Gastrocnemius medialis (tissue), 4 donors: ENCODE data around the gene TSNAXIP1. TPM values are rescaled to one million over a fixed set of nuclear protein-coding genes. Genes with fewer than 3 reads are reported as not detected.

Source experiments
- ATAC-seq, 2 donors: fragments of 150-250 bp; one replicate each; pipeline ENCODE4 v1.9.1; 2016
- DNase-seq, 2 donors: peaks; one replicate each; pipeline ENCODE4 v3.0.0-alpha.2; 2019
- H3K27ac ChIP-seq, 4 donors: fragments of 200-600 bp; sonication (generic); 1 replicate in 1 of 4; 2 replicates in 3 of 4; pipeline ENCODE4 v1.5.1; 2016 to 2018; ENCODE audit warnings: mild to moderate bottlenecking in 2 of 4, moderate library complexity in 1 of 4
- H3K27me3 ChIP-seq, 3 donors: fragments of 200-600 bp; sonication (generic) in 2 of 3; 1 replicate in 1 of 3; 2 replicates in 2 of 3; pipeline versions ENCODE4 v1.5.1 to v1.6.0; 2016 to 2019; ENCODE audit warnings: mild to moderate bottlenecking in 1 of 3, moderate library complexity in 1 of 3
- H3K36me3 ChIP-seq, 2 donors: fragments of 200-600 bp; sonication (generic) in 1 of 2; one replicate each; pipeline ENCODE4 v1.5.1; 2017 to 2018
- H3K4me1 ChIP-seq, 2 donors: fragments of 200-600 bp; sonication (generic) in 1 of 2; one replicate each; pipeline ENCODE4 v1.5.1; 2016 to 2017; ENCODE audit warnings: mild to moderate bottlenecking in 2 of 2
- H3K4me3 ChIP-seq, 4 donors: fragments of 200-600 bp; sonication (generic) in 3 of 4; 1 replicate in 1 of 4; 2 replicates in 3 of 4; pipeline ENCODE4 v1.5.1; 2016 to 2019; ENCODE audit warnings: mild to moderate bottlenecking in 2 of 4
- H3K9me3 ChIP-seq, 3 donors: fragments of 200-600 bp; sonication (generic) in 2 of 3; 1 replicate in 1 of 3; 2 replicates in 2 of 3; pipeline ENCODE4 v1.5.1; 2016 to 2019
- POLR2A ChIP-seq, 2 donors: fragments of 450-650 bp; IDR thresholded peaks; one replicate each; pipeline ENCODE4 v1.6.1; 2017; ENCODE audit warnings: antibody characterized with exemption in 2 of 2, mild to moderate bottlenecking in 2 of 2, moderate library complexity in 2 of 2
- in situ Hi-C, 4 donors: fragments of 200-750 bp; cut with MboI; loops; one replicate each; pipeline versions ENCODE4 v1.15.0 to v1.8.0; 2017; ENCODE audit warnings: low sequenced_read_pairs in 4 of 4
- intact Hi-C: fragments of 100-400 bp; cut with DNase I; formaldehyde crosslinking; loops from one replicate; pipeline ENCODE4 v1.15.1; 2023; ENCODE audit warnings: low total_unique reads
- total RNA-seq, 4 donors: library from RNA; depleted of rRNA; stranded (reverse); fragments of >200 nt; gene quantifications; one replicate each; pipeline versions ENCODE4 v1.1.0 to v1.2.3, GENCODE V29; 2016
- TF ChIP-seq, protein P1 (sequence below), 5 experiments: fragments of 450-650 bp in 3 of 5; fragments of 200-600 bp in 2 of 5; sonication (generic) in 2 of 5; IDR thresholded peaks in 4 of 5; conservative IDR thresholded peaks in 1 of 5; 1 replicate in 4 of 5; 2 replicates in 1 of 5; pipeline ENCODE4 v1.5.1; 2016 to 2019; ENCODE audit warnings: antibody characterized with exemption in 5 of 5, mild to moderate bottlenecking in 3 of 5, moderate library complexity in 3 of 5

Gene TSNAXIP1
- total RNA-seq, 4 donors from 2014 or later, result 0.27 to 11.0 (median 0.56) TPM; not detected in 1

DNA sequence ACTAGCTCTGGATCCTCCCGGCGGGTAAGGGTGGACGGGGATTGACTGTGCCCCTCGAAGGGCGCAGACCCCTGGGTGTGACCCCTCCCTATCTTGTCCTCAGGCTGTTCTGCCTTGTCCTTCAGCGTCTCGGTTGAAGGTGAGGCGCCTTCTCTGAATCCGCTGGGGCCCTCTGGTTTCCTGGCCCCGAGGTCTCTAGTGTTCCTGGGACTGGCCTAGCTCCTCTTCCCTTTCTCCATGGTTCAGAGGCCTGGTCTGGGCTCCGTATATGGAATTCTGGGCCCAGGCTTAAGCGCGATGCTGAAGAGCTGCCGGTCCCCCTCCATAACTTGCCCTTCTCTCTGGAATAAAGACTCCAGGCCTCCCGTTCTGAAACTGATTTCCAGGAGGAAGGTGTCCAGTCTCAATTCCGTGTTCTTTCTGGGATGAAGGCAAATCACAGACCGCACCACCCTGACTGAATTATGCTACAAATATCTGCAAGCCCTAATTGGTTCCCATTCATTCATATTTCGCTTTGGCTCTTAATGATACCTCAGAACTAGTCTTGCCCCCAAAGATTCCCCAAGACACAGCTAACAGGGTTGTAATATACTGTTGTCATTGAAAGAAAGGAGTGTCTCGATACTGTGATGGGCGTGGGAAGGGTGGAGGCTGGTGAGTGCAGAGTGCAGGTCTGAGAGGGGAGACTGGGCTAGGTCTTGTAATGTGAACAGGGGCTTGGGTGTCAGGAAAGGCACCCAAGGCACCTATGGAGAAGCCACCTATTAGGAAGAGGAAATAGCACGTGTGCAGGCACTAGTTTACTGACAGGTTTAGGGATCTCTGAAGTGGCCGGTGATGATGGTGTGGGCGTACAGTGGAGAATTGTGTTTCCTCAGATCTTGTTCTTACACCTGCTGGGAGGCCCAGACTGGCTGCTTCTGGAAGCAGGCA lies 67.0 kb downstream of the TSNAXIP1 start:
- Histone ChIP-seq H3K36me3 (peaks cover 0 to 52% of the 10 kb centered on the region in 2 donors), H3K27me3 (no peaks in the 10 kb centered on the region), H3K9me3 (no peaks in the 10 kb centered on the region), H3K4me3 (peak overlapping the region; percentile 71 to 92 (median 84)), H3K4me1 (peaks cover 28 to 31% of the 10 kb centered on the region in 2 donors), H3K27ac (peak overlapping the region; percentile 85 to 94 (median 89))
- TF ChIP-seq POLR2A (IDR thresholded peaks at IDR 0.05), result no peak
- TF ChIP-seq, protein P1, sequence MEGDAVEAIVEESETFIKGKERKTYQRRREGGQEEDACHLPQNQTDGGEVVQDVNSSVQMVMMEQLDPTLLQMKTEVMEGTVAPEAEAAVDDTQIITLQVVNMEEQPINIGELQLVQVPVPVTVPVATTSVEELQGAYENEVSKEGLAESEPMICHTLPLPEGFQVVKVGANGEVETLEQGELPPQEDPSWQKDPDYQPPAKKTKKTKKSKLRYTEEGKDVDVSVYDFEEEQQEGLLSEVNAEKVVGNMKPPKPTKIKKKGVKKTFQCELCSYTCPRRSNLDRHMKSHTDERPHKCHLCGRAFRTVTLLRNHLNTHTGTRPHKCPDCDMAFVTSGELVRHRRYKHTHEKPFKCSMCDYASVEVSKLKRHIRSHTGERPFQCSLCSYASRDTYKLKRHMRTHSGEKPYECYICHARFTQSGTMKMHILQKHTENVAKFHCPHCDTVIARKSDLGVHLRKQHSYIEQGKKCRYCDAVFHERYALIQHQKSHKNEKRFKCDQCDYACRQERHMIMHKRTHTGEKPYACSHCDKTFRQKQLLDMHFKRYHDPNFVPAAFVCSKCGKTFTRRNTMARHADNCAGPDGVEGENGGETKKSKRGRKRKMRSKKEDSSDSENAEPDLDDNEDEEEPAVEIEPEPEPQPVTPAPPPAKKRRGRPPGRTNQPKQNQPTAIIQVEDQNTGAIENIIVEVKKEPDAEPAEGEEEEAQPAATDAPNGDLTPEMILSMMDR (IDR thresholded peaks at IDR 0.05 in 4 of 5, conservative IDR thresholded peaks at IDR 0.05 in 1 of 5), result no peak
- intact Hi-C loops, result loop anchor here (2.0 kb wide), 1 partner anchor 57 kb away; no protein-coding TSS in a partner anchor
- in situ Hi-C loops, result no loop called here
- DNase-seq (no peak), ATAC-seq (peak; percentile 16 to 25)

DNA sequence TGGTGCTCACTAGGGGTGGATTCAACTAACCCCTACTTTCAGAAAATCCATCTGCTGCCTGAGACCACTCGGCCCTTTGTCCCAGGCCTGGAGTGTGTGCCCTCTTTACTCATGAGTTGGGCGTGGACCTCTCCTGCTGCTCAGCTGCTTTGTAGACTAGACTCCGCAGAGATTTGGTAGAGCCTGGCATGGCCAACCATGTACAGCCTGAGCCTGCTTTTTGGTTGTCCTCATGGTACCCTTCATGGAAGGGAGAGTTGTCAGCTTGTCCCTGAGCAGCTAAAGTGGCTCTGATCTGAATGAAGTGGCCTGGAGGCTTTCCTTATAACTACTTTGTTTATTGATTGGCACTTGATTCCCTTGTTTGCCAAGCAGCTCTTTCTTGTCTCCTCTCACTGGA lies 67.7 kb downstream of the TSNAXIP1 start:
- ATAC-seq (no peak), DNase-seq (no peak)
- Histone ChIP-seq H3K4me3 (peak overlapping the region; percentile 71 to 92 (median 84)), H3K4me1 (peaks cover 28 to 31% of the 10 kb centered on the region in 2 donors), H3K27ac (peak overlapping the region in 1 of 4 donors; percentile 94), H3K36me3 (peaks cover under 1 to 54% of the 10 kb centered on the region in 2 donors), H3K9me3 (no peaks in the 10 kb centered on the region), H3K27me3 (no peaks in the 10 kb centered on the region)
- in situ Hi-C loops, result no loop called here
- TF ChIP-seq, protein P1 (IDR thresholded peaks at IDR 0.05 in 4 of 5, conservative IDR thresholded peaks at IDR 0.05 in 1 of 5), result no peak
- TF ChIP-seq POLR2A (IDR thresholded peaks at IDR 0.05), result no peak
- intact Hi-C loops, result no loop called here

DNA sequence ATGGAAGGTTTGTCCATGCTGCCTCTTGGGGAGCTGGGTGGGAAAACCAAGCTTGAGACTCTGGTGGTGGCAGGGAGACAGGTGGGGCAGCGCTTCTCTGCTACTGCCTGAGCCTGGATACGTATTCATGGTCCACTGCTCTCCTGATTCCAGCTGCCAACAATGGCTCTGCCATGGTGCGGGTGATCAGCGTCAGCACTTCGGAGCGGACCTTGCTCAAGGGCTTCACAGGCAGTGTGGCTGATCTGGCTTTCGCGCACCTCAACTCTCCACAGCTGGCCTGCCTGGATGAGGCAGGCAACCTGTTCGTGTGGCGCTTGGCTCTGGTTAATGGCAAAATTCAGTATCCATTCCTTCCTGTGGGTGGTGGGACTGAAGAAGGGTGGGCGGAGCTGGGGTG lies 70.4 kb downstream of the TSNAXIP1 start:
- Histone ChIP-seq H3K4me3 (no peak overlapping the region), H3K36me3 (peaks cover 2 to 50% of the 10 kb centered on the region in 2 donors), H3K27me3 (no peaks in the 10 kb centered on the region), H3K9me3 (no peaks in the 10 kb centered on the region), H3K27ac (no peak overlapping the region), H3K4me1 (peaks cover 46 to 53% of the 10 kb centered on the region in 2 donors)
- ATAC-seq (no peak), DNase-seq (no peak)
- in situ Hi-C loops (no loop called here), intact Hi-C loops (no loop called here)
- TF ChIP-seq POLR2A (IDR thresholded peaks at IDR 0.05), result no peak
- TF ChIP-seq, protein P1 (IDR thresholded peaks at IDR 0.05 in 4 of 5, conservative IDR thresholded peaks at IDR 0.05 in 1 of 5), result no peak

Other genes starting within 250 kb of the TSNAXIP1 start
- 10 to 100 TPM; 25.9 to 35.9 (median 30.3) TPM for gene CTCF, start 244.4 kb upstream of the TSNAXIP1 start, total RNA-seq
- gene CARMIL2, start 161.7 kb upstream of the TSNAXIP1 start, total RNA-seq, result 1 to 10 TPM in 1 of 4 donors, under 1 TPM in 1, not detected in 2; 0.10 to 1.1 TPM
- 10 to 100 TPM in 3 of 4 donors, 1 to 10 TPM in 1; 9.9 to 12.8 (median 11.1) TPM for gene ACD, start 146.6 kb upstream of the TSNAXIP1 start, total RNA-seq
- gene PARD6A, start 145.9 kb upstream of the TSNAXIP1 start, total RNA-seq, result 10 to 100 TPM in 3 of 4 donors, 1 to 10 TPM in 1; 2.7 to 17.3 (median 12.5) TPM
- gene ENKD1, start 140.1 kb upstream of the TSNAXIP1 start, total RNA-seq, result 10 to 100 TPM in 3 of 4 donors, 1 to 10 TPM in 1; 8.1 to 14.2 (median 11.2) TPM
- gene C16orf86, start 140.1 kb upstream of the TSNAXIP1 start, total RNA-seq, result 1 to 10 TPM; 5.1 to 8.5 (median 7.3) TPM
- gene GFOD2, start 87.6 kb upstream of the TSNAXIP1 start, total RNA-seq, result 10 to 100 TPM in 3 of 4 donors, 1 to 10 TPM in 1; 8.9 to 15.4 (median 11.6) TPM
- 10 to 100 TPM; 12.6 to 46.6 (median 14.8) TPM for gene RANBP10, start 329 bp upstream of the TSNAXIP1 start, total RNA-seq
- 100 to 1,000 TPM in 2 of 4 donors, 10 to 100 TPM in 2; 61.9 to 120 (median 102) TPM for gene THAP11, start 35.4 kb downstream of the TSNAXIP1 start, total RNA-seq
- 100 to 1,000 TPM in 3 of 4 donors, 10 to 100 TPM in 1; 60.1 to 210 (median 114) TPM for gene NUTF2, start 40.0 kb downstream of the TSNAXIP1 start, total RNA-seq
- 10 to 100 TPM; 14.9 to 41.2 (median 20.0) TPM for gene CENPT, start 40.8 kb downstream of the TSNAXIP1 start, total RNA-seq
- 10 to 100 TPM; 27.5 to 58.9 (median 48.5) TPM for gene EDC4, start 66.2 kb downstream of the TSNAXIP1 start, total RNA-seq
- 1 to 10 TPM in 2 of 4 donors, under 1 TPM in 1, not detected in 1; 0.87 to 2.8 (median 1.1) TPM for gene NRN1L, start 78.0 kb downstream of the TSNAXIP1 start, total RNA-seq
- gene PSKH1, start 86.4 kb downstream of the TSNAXIP1 start, total RNA-seq, result 10 to 100 TPM in 1 of 4 donors, 1 to 10 TPM in 3; 4.1 to 12.7 (median 6.9) TPM
- gene CTRL, start 125.0 kb downstream of the TSNAXIP1 start, total RNA-seq, result under 1 TPM in 1 of 4 donors, not detected in 3; 0.27 TPM
- 10 to 100 TPM; 18.3 to 41.4 (median 23.9) TPM for gene PSMB10, start 130.0 kb downstream of the TSNAXIP1 start, total RNA-seq
- gene LCAT, start 137.2 kb downstream of the TSNAXIP1 start, total RNA-seq, result 10 to 100 TPM in 1 of 4 donors, 1 to 10 TPM in 3; 2.5 to 18.7 (median 3.5) TPM
- 10 to 100 TPM; 10.4 to 30.8 (median 15.8) TPM for gene SLC12A4, start 161.7 kb downstream of the TSNAXIP1 start, total RNA-seq
- gene DPEP3, start 173.6 kb downstream of the TSNAXIP1 start, total RNA-seq, result not detected
- under 1 TPM in 2 of 4 donors, not detected in 2; 0.26 to 0.38 TPM for gene DPEP2, start 192.6 kb downstream of the TSNAXIP1 start, total RNA-seq
- gene DPEP2NB, start 209.0 kb downstream of the TSNAXIP1 start, total RNA-seq, result not detected
- gene DDX28, start 216.3 kb downstream of the TSNAXIP1 start, total RNA-seq, result 10 to 100 TPM in 2 of 4 donors, 1 to 10 TPM in 2; 6.2 to 16.1 (median 10.4) TPM
- 1 to 10 TPM; 4.5 to 9.6 (median 7.1) TPM for gene DUS2, start 216.4 kb downstream of the TSNAXIP1 start, total RNA-seq